Cerebellar nuclear complex (tissue), 1 donor: ENCODE data around the gene ACOX3.

Experiments used
- DNase-seq, 2 experiments: peaks; one replicate each; lab custom pipeline; 2025; lab: John Stamatoyannopoulos, UW

ACOX3 gene

GRCh38 chr4:8404791-8405515 lies 35.6 kb downstream of the ACOX3 start:
- DNase-seq, result no peak

GRCh38 chr4:8403976-8404375 lies 36.5 kb downstream of the ACOX3 start:
- DNase-seq, result no peak

GRCh38 chr4:8403173-8403753 lies 37.3 kb downstream of the ACOX3 start:
- no peak for DNase-seq

- DNase-seq, result no peak
Observed at GRCh38 chr4:8402640-8403039, 37.9 kb downstream of the ACOX3 start.

- DNase-seq, result no peak
Observed at GRCh38 chr4:8402181-8402597, 38.3 kb downstream of the ACOX3 start.

GRCh38 chr4:8401665-8402064 lies 38.9 kb downstream of the ACOX3 start:
- DNase-seq, result no peak

GRCh38 chr4:8400632-8401325 lies 39.7 kb downstream of the ACOX3 start:
- DNase-seq, result no peak

- DNase-seq, result no peak
Observed at GRCh38 chr4:8399298-8399697, 41.2 kb downstream of the ACOX3 start.

- no peak for DNase-seq
Observed at GRCh38 chr4:8398347-8398746, 42.2 kb downstream of the ACOX3 start.

- no peak for DNase-seq
Observed at GRCh38 chr4:8396762-8397406, 43.6 kb downstream of the ACOX3 start.

GRCh38 chr4:8395504-8396296 lies 44.8 kb downstream of the ACOX3 start:
- DNase-seq, result no peak

- DNase-seq, result no peak
Observed at GRCh38 chr4:8394806-8395205, 45.7 kb downstream of the ACOX3 start.

GRCh38 chr4:8394061-8394519 lies 46.4 kb downstream of the ACOX3 start:
- no peak for DNase-seq

GRCh38 chr4:8393593-8394038 lies 46.9 kb downstream of the ACOX3 start:
- DNase-seq, result no peak

- DNase-seq, result no peak
Observed at GRCh38 chr4:8392591-8393190, 47.8 kb downstream of the ACOX3 start.

GRCh38 chr4:8391972-8392371 lies 48.6 kb downstream of the ACOX3 start:
- no peak for DNase-seq

GRCh38 chr4:8391071-8391470 lies 49.5 kb downstream of the ACOX3 start:
- DNase-seq, result no peak

GRCh38 chr4:8390577-8390976 lies 49.9 kb downstream of the ACOX3 start:
- DNase-seq, result no peak

- no peak for DNase-seq
Observed at GRCh38 chr4:8388528-8388870, 52.0 kb downstream of the ACOX3 start.

- no peak for DNase-seq
Observed at GRCh38 chr4:8387615-8388527, 52.7 kb downstream of the ACOX3 start.
